Heart right ventricle (tissue), 16 donors: ENCODE results near the gene HMCN1. TPM values are rescaled to one million over a fixed set of nuclear protein-coding genes. Genes with fewer than 3 reads are reported as not detected.

Source experiments
- ATAC-seq, 8 donors: fragments of 200-7000 bp; cut with Tn5 transposase; one replicate each; pipeline ENCODE4 v1.9.1; 2020; ENCODE audit warnings: mild to moderate bottlenecking in 8 of 8, moderate library complexity in 8 of 8, moderate number of reproducible peaks in 1 of 8
- DNase-seq, 2 donors: peaks; one replicate each; pipeline ENCODE4 v3.0.0-alpha.2; 2020
- H3K27ac ChIP-seq, 10 donors: fragments of 200-600 bp; sonication (generic) in 2 of 10; one replicate each; pipeline versions ENCODE4 v1.5.0 to v1.8.0; 2020 to 2022; ENCODE audit warnings: mild to moderate bottlenecking in 3 of 10
- H3K27me3 ChIP-seq, 7 donors: fragments of 200-600 bp; one replicate each; pipeline ENCODE4 v1.8.0; 2021 to 2022; ENCODE audit warnings: mild to moderate bottlenecking in 2 of 7
- H3K36me3 ChIP-seq, 9 donors: fragments of 200-600 bp; sonication (generic) in 1 of 9; one replicate each; pipeline versions ENCODE4 v1.5.0 to v1.8.0; 2020 to 2022; ENCODE audit warnings: mild to moderate bottlenecking in 2 of 9
- H3K4me1 ChIP-seq, 9 donors: fragments of 200-600 bp; sonication (generic) in 1 of 9; one replicate each; pipeline versions ENCODE4 v1.5.0 to v1.8.0; 2020 to 2022; ENCODE audit warnings: mild to moderate bottlenecking in 4 of 9
- H3K4me3 ChIP-seq, 10 donors: fragments of 200-600 bp; sonication (generic) in 2 of 10; one replicate each; pipeline versions ENCODE4 v1.5.0 to v1.8.0; 2020 to 2022; ENCODE audit warnings: mild to moderate bottlenecking in 7 of 10, moderate library complexity in 2 of 10
- H3K9me3 ChIP-seq, 11 donors: fragments of 200-600 bp in 10 of 11; sonication (generic) in 2 of 11; one replicate each; pipeline versions ENCODE4 v1.5.0 to v1.8.0; 2013 to 2022; ENCODE audit warnings: mild to moderate bottlenecking in 2 of 11, control low read depth in 1 of 11, moderate library complexity in 1 of 11
- CTCF ChIP-seq, 9 donors: fragments of 200-600 bp; sonication (generic) in 2 of 9; IDR thresholded peaks; one replicate each; pipeline versions ENCODE4 v1.5.0 to v1.8.0; 2021 to 2022; ENCODE audit warnings: antibody characterized with exemption in 9 of 9, mild to moderate bottlenecking in 5 of 9, moderate library complexity in 1 of 9
- WGBS, 2 donors: extraction: QIAGEN DNeasy Blood & Tissue Kit; methylation state at CpG; one replicate each; pipeline ENCODE4 v1.1.7; 2013; ENCODE audit warnings: inconsistent platforms in 1 of 2; 5-methylcytosine and 5-hydroxymethylcytosine counted together
- intact Hi-C, 10 donors: fragments of 100-400 bp; cut with DNase I; formaldehyde crosslinking; loops; one replicate each; pipeline versions ENCODE4 v1.11.1 to v1.14.2; 2022
- polyA plus RNA-seq, 2 donors: library from polyadenylated mRNA; stranded (reverse); fragments of 200-250 nt; gene quantifications; one replicate each; pipeline ENCODE4 v1.2.3, GENCODE V29; 2013
- total RNA-seq, 10 donors: library from RNA; stranded (reverse); fragmentation: NEBNext Ultra II Directional in 3 of 10; extraction: Animal tissue kit (Norgen Biotek cat#: 25700) in 3 of 10; gene quantifications; one replicate each; pipeline versions ENCODE4 v1.2.1 to v1.2.4, GENCODE V29; 2021 to 2023
- donor health status: Arrhythmogenic right ventricular cardiomyopathy.
- donor health status: ischemic (EF 13 %, LVEDD 7.1; RV severe dilation, severe dysfunction).
- donor health status: healthy with polysubstance abuse.
- donor health status: DM: no; HTN: yes; CAD: no.
- donor health status: DM: no; HTN: no; CAD: no.
- donor health status: ischemic (EF 25% LVEDD 6.9; RV normal size, moderate dysfunction).
- donor health status: ischemic (EF 25% LVEDD 5.7; RV mildly dilated, moderate dysfunction).
- donor health status: healthy.
- donor health status: DM: yes; HTN: yes; CAD: no.
- donor health status: Ischemic cardiomyopathy.
- donor health status: ischemic (EF 35%, LVEDD 5.7; RV mildly dilated, moderate dysfunction).
- donor health status: nonischemic (EF 11% LVEDD 7.7; RV severe dilation, severe dysfunction).
- donor health status: DM: yes; HTN: yes; CAD: no.
- donor health status: PGD.
- donor health status: ischemic (EF 29% LVEDD 5.4; RV normal size, mild dysfunction).
- donor health status: nonischemic (EF 23%, LVEDD 6.1; RV moderate dilation, normal function).

HMCN1 gene
- total and polyA plus RNA-seq, 12 donors, result 3.4 to 12.4 (median 6.2) TPM

GRCh38 chr1:185990565-185990964 lies 256.4 kb downstream of the HMCN1 start:
- Histone ChIP-seq H3K27ac (no peak overlapping the region), H3K9me3 (peaks cover 0 to 4% (median 0%) of the 10 kb centered on the region in 11 donors), H3K4me1 (peaks cover 0 to 15% (median 0%) of the 10 kb centered on the region in 9 donors), H3K36me3 (peaks cover 0 to 46% (median 0%) of the 10 kb centered on the region in 9 donors), H3K27me3 (no peaks in the 10 kb centered on the region), H3K4me3 (no peak overlapping the region)
- DNase-seq (no peak), ATAC-seq (no peak)
- no peak for TF ChIP-seq CTCF (IDR thresholded peaks at IDR 0.05)
- intact Hi-C loops, result no loop called here

DNA sequence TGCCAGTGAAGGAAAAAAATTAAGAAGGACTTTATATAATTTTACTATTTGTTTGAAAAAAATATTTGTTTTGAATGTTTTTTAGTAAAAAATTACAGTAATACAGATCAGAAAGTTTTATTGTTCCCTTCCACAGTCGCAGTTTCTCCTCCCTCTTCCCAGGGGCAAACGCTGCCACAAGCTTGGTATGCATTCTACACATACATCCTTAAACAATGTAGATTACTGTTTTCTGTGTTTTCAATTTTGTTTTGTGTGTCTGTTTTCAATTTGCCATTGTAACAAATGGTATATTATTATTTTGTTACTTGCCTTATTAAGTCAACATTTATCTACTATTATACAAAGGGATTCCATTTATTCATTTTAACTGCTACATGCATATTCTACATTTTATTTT lies 257.1 kb downstream of the HMCN1 start:
- Histone ChIP-seq H3K9me3 (peaks cover 0 to 4% (median 0%) of the 10 kb centered on the region in 11 donors), H3K4me1 (peaks cover 0 to 11% (median 0%) of the 10 kb centered on the region in 9 donors), H3K27me3 (no peaks in the 10 kb centered on the region), H3K27ac (no peak overlapping the region), H3K4me3 (no peak overlapping the region), H3K36me3 (peaks cover 0 to 47% (median 0%) of the 10 kb centered on the region in 9 donors)
- no peak for TF ChIP-seq CTCF (IDR thresholded peaks at IDR 0.05)
- ATAC-seq (no peak), DNase-seq (no peak)
- 83 to 91% methylated on average over 2 of the region's 2 CpGs for WGBS, 2 donors
- intact Hi-C loops, result no loop called here

- no peak for TF ChIP-seq CTCF (IDR thresholded peaks at IDR 0.05)
- Histone ChIP-seq H3K9me3 (peaks cover 0 to 4% (median 0%) of the 10 kb centered on the region in 11 donors), H3K4me3 (no peak overlapping the region), H3K4me1 (peaks cover 0 to 9% (median 0%) of the 10 kb centered on the region in 9 donors), H3K36me3 (peaks cover 0 to 27% (median 0%) of the 10 kb centered on the region in 9 donors), H3K27ac (no peak overlapping the region), H3K27me3 (no peaks in the 10 kb centered on the region)
- peak; percentile 9 to 16 for DNase-seq
- intact Hi-C loops, result no loop called here
- peak in 1 of 8 donors; percentile 81 for ATAC-seq
- 80 to 84% methylated on average over 2 of the region's 2 CpGs for WGBS, 2 donors
Observed at GRCh38 chr1:185996211-185996610, 262.0 kb downstream of the HMCN1 start.

GRCh38 chr1:185998391-185998790 lies 264.2 kb downstream of the HMCN1 start:
- DNase-seq, result no peak
- WGBS, 2 donors, result 90 to 94% methylated on average over 2 of the region's 2 CpGs
- H3K27ac ChIP-seq, result no peak overlapping the region

More at GRCh38 chr1:185998391-185998790, 264.2 kb downstream of the HMCN1 start:
- no peak for ATAC-seq
- peaks cover 0 to 4% (median 0%) of the 10 kb centered on the region in 11 donors for H3K9me3 ChIP-seq
- TF ChIP-seq CTCF (IDR thresholded peaks at IDR 0.05), result no peak
- intact Hi-C loops, result no loop called here
- H3K36me3 ChIP-seq, result peaks cover 0 to 18% (median 0%) of the 10 kb centered on the region in 9 donors
- no peaks in the 10 kb centered on the region for H3K27me3 ChIP-seq
- H3K4me3 ChIP-seq, result no peak overlapping the region
- H3K4me1 ChIP-seq, result peaks cover 0 to 9% (median 0%) of the 10 kb centered on the region in 9 donors
